Right forelimb (tissue), 1 donor: ENCODE measurements around the gene MRPS11.
"Not testable (repeated sequence)": the region's sequence is repeated elsewhere in the genome, so short reads cannot be mapped to it uniquely, and the experiment has no call there.

Source experiments
- DNase-seq: peaks from one replicate; pipeline ENCODE4 v3.0.0-alpha.2; 2018

The MRPS11 gene

DNA sequence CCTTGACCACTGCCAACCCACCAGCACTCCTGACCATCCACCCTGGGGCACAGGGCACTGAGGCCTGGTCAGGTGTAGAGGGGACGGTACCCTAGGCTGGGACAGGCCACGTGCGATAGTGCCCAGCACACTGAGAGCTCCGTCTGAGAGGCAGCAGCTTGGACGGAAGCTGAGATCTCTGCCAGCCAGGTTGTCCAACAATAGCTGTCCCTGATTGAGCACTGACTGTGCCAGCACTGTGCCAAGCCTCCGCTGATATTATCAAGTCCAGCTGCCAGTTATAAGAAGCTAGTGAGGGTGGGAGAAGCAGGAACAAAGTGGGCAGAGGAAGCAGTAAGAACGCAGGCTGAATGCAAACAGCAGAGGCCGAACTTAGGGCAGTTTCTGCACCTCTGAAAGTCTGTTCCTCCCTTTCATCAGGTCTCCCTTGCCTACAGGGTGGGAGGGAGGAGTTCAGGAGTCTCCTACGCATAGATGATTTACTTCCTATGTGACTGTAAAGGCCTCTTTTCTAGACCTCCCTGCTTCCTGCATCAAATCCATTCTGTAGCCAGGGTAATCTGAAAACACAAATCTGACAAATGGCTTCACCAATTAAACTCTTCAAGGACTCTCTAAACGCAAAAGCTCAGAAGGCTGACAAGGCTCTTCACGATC, 29.7 kb downstream of the MRPS11 start:
- no peak for DNase-seq

DNA sequence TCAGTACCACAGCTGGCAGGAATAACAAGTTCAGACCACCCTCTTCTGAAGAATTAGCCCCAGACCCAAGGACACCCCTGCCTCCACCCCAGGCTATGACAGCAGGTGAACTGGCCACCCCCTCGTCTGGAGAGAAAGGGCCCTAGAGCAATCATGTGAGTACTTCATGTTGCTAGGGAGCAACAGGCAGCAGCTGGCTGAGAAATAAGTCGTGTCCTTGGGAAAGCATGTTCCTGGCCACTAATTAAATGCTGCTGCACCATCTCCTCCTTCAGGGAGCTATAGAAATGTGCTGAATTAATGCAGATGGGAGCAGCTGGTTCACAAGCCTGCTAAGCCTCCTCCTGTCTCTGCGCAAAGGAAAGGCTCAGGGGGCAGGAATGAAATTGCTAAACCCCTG, 31.5 kb downstream of the MRPS11 start:
- no peak for DNase-seq

DNA sequence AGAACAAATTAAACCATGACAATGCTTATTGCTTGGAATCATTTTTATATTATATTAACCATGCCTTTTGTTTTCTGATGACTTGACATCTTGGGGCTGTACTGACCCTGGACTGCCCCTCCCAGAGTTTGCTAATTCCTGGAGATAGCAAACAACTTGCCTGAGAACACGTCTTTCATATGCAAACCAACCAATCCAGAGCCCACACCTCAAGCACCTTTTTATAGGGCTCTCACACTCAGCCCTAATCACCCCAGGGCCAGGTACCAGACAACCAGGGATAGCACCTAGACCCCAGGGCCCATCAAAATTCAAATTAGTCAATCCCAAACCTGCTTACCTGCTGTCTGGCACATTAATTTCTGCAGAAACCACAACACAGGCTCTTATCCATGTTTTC, 36.9 kb downstream of the MRPS11 start:
- DNase-seq, result no peak

DNA sequence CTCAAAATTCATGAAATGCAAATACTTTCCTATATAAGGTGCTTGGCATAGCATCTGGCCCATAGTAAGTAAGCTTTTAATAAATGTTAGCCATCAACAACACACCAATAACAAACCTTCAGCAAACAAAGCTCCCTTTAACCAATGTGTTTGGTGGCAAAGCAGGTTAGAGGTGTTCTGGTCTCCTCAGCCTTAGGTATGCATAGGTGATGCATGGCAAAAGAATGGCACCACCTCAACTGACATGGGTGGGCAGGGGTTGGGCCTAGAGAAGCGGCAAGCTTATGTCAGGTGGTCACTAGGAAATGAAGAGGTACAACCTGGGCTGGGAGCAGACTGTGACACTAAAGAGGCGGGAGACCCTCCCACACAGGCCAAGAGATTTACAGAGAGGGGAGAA, 38.2 kb downstream of the MRPS11 start:
- no peak for DNase-seq

DNA sequence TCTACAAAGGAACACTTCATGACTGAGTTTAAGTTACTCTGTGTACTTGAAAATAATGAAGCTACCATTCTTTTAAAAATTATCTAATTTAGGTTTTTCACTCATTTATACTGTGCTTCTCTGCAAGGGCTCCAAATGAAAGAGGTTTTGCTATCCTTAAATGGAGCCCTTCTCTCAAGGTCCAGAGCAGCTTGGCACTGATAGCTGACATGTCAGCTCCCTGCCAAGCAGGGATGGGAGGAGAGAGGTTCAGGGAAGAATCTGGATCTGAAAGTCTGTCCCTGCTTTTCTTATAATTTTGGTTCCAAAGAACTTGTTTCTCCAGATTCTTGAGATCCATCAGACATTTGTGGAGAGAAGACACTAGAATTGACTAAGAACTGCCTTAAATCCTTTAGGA, 39.1 kb downstream of the MRPS11 start:
- DNase-seq, result no peak

DNA sequence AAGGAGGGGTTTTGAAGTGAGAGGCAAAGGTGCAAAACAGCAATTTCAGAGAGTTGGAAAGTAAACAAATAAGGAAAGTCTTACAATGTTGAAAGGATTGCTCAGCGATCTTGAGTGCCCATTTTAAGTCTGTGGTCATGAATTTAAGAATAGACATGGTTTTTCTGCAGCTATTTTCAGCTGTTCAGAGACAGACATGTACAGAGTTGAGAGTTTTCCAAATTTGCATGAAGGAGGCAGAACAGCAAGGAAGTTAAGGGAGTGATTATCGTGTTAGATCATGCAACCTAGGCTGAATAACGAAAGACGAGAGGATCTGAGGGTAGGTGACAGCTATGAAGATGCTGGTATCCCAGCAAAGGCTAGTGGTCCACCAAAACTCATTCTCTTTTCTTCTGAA, 41.8 kb downstream of the MRPS11 start:
- DNase-seq, result no peak

DNA sequence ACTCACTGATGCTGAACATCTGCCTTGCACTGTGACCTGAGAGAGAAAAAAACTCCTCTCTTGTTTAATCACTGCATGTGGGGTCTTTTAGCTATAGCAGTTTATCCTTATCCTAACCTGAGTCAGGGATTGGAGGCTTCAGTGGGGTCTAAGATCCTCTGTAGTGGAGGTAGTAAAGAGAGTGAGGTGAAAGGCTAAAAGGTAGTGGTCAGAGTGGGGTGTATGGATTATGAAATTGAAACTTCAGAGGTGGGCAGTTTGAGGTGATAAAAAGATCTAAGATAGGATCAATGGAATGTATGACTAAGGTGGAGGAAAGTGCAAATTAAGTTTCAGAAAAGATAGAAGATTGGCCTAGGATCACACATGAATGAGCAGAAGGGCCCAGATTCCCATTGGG, 42.5 kb downstream of the MRPS11 start:
- no peak for DNase-seq

DNA sequence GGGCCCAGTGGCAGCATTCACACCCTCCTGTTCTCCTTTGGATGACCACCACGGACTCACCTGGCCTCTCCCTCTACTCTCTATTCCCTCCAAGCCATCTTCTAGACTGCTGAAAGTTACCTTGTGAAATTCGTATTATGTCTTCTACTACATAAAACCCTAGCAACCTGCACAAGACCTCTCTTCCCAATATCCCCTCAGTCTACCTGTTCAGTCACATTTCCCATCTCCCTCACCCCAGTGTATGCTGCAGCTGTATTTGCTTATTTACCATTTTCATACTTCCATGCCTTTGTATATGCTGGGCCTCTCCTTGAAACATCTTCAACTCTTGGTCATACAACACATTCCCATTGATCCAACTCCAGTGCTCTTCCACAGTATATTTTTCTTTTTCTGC, 43.7 kb downstream of the MRPS11 start:
- no peak for DNase-seq

DNA sequence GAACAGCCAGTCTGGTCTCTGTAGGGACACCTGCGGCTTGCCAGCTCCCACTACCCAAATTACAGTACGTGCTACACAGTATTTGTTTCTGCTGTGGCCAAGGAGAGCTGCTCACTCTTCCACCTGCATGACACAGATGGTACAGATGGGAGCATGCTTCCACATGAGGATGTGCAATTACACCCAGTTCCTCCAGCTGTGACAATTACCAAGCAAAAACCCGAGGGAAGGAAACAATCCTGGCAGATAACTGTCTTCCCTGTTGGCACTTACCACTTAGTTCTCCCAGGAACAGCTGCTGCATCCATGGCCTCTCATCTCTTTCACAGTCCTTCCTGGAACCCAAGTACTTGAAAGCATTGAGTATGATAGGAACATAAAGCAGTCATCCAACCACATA, 44.6 kb downstream of the MRPS11 start:
- no peak for DNase-seq

DNA sequence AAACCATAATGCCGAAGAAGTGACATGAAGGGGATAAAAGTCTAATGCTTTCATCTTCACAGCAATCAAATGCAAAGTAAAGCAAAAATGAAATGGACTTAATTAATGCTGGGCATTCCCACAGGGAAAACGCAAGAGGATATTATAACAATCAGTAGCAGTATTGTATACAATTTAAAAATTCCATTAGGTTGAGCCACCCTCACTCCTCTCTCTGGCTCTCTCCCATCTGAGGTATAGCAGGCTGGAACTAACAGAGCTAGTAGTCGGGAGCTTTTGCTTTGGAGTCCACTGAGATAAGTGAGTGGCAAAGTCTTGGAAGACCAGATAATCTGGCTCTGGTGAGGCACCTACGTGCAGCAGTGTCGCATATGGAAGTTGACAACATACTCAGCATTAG, 45.1 kb downstream of the MRPS11 start:
- no peak for DNase-seq

DNA sequence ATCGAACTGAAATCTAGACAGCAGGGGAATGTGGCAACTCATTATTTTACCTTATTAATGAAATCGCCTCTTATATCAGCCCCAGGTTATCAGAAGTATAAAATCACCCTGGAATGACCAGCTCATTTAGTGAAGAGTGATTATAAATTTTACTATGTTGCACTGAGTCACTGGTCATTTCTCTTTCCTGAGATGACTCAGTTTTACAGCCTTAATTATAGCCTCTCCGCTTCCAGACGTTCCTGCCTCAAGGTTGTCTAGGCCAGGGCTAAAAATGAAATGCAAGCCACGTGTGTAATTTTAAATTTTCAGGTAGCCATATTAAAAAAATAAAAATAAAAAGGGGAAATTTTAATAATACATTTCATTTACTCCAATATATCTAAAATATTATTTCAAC, 45.7 kb downstream of the MRPS11 start:
- DNase-seq, result no peak

DNA sequence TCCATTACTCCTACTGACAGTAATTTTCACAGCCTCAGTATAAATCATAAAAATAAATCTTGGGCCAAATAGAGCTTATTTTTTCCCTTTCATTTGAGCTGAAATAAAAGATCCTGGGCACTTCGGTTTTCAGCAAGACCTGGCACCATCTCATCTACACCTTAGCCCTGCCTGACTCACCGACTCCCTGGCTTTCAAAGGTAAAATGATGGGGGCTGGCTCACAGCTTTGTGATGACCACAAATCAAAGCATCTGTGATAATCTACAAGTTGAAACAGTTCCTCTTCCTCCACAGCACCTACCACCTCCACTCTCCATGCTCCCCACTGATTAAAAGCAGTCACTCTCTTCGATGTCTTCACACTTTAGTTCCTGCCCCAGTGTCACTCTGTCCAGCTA, 51.4 kb downstream of the MRPS11 start:
- no peak for DNase-seq

DNA sequence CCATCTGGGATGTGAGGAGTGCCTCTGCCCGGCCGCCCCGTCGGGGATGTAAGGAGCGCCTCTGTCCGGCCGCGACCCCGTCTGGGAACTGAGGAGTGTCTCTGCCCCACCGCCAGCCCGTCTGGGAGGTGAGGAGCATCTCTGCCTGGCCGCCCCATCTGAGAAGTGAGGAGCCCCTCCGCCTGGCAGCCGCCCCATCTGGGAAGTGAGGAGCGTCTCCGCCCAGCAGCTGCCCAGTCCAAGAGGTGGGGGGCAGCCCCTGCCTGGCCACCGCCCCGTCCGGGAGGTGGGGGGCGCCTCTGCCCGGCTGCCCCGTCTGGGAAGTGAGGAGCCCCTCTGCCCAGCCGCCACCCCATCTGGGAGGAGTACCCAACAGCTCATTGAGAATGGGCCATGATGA, 56.6 kb downstream of the MRPS11 start:
- DNase-seq, result not testable (repeated sequence)

DNA sequence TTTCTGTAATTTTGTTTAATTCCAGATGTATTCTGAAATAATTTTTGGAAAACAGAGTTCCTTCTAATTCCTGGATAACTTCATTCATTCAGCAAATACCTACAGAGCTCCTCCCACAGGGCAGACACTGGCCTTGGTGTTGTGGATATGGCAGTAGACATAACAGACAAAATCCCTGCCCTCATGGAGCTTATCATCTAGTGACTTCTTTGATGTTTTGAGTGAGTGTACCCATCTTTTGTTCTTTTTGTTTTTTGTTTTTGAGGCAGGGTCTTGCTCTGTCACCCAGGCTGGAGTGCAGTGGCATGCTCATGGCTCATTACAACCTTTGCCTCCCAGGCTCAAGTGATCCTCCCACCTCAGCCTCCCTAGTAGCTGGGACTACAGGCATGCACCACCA, 57.9 kb downstream of the MRPS11 start:
- DNase-seq, result no peak

DNA sequence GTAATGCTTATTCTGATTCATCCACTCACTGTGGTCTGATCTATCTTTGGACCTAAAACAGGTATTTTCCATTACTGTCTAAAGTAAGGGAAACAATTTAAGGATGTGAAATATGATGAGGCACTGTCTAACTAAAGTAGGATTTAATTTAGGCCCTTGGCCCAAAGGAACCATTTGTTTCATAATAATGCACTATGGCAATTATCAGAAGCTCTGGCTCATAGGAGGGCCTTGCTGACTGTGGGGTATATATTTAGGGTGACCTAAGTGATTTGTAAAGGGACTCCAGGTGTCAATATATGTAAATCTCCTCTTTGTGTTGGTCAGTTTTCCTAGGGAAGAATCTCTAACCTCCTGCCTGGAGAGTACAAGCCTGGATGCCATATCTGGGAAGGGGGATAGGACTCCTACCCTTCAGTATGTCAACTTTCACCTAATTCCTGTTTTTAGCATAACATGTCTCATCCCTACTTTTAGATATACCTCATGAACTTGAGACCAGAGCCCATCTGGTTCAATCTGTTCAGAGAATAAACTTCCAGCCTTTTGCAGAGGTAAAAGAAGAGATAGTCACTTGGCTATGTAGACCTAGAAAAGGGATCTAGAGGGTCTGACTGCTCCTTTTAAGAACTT, 58.9 kb downstream of the MRPS11 start:
- no peak for DNase-seq

DNA sequence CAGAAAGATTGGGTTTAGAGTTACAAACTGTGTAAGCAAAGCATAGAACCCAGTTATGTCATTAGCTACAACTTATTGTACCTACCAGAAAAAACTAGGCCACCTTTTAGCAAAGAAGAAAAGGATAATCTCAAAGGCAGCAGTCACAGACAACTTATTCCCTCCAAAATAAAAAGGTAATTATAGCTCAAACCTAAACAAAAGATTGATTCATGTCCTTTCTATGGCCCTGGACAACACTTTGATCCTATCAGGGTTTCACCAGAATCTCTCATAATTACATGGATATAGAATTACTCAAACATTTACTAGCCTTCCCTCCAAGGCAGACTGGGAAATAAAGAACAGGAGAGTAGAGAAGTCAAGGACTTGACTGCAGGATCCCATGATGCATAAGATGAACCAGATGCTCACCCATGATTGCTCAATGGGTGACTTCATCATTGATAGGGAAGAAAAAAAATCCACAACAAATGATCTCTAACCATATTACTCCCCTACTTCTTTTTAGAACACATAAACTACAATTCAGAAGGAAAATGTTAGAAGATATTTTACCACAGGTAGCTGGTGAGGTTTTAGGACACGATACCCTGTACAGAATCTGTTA, 61.6 kb downstream of the MRPS11 start:
- no peak for DNase-seq
